IMR-90 (cell line): ENCODE data around the gene HCK. TPM values are rescaled to one million over a fixed set of nuclear protein-coding genes. Genes with fewer than 3 reads are reported as not detected.

Source experiments
- ATAC-seq: fragments of 200-7000 bp; cut with Tn5 transposase; 2 replicates; pipeline ENCODE4 v1.9.1; 2020; ENCODE audit warnings: low read depth, mild to moderate bottlenecking, moderate library complexity
- BruUV-seq: library from RNA; stranded (reverse); fragments of 400-500 nt; replicated peaks from 2 replicates; lab custom pipeline; 2021; lab: Mats Ljungman, UMichigan
- CTCF ChIA-PET: fragments of 300-600 bp; formaldehyde crosslinking; extraction: SDS; loops from one replicate; lab custom pipeline; 2021; ENCODE audit warnings: antibody characterized with exemption; lab: Yijun Ruan, JAX
- POLR2A ChIA-PET: fragments of 300-600 bp; sonication (Branson Sonifier 250); formaldehyde crosslinking; loops from one replicate; lab custom pipeline; 2022; ENCODE audit warnings: antibody characterized with exemption; ENCODE audit not compliant: unreplicated experiment; lab: Charles Lee
- DNase-seq: peaks from one replicate; pipeline ENCODE4 v3.0.0; 2013
- H2AFZ ChIP-seq: replicated peaks from 2 replicates; pipeline ENCODE3; 2013; ENCODE audit warnings: low read length, mild to moderate bottlenecking; ENCODE audit not compliant: poor library complexity
- H2AK5ac ChIP-seq: 2 replicates; pipeline ENCODE4 v1.6.1; 2013; ENCODE audit warnings: low read depth, low read length, inconsistent platforms
- H2AK9ac ChIP-seq: replicated peaks from 2 replicates; pipeline ENCODE3; 2013; ENCODE audit warnings: mild to moderate bottlenecking, low read depth, low read length, moderate library complexity; ENCODE audit not compliant: poor library complexity
- H2BK120ac ChIP-seq: 2 replicates; pipeline ENCODE4 v1.6.1; 2013; ENCODE audit warnings: low read depth, low read length, inconsistent platforms
- H2BK15ac ChIP-seq: 3 replicates; pipeline ENCODE4 v1.6.1; 2013; ENCODE audit warnings: low read depth, low read length, inconsistent platforms
- H2BK20ac ChIP-seq: 2 replicates; pipeline ENCODE4 v1.6.1; 2013; ENCODE audit warnings: low read depth, mild to moderate bottlenecking, inconsistent platforms, low read length, moderate library complexity
- H2BK5ac ChIP-seq: 2 replicates; pipeline ENCODE4 v1.6.1; 2013; ENCODE audit warnings: mild to moderate bottlenecking, low read depth, low read length, inconsistent platforms; ENCODE audit not compliant: poor library complexity, severe bottlenecking
- H3K14ac ChIP-seq: replicated peaks from 2 replicates; pipeline ENCODE4 v1.6.1; 2013; ENCODE audit warnings: low read depth, low read length, inconsistent platforms
- H3K18ac ChIP-seq: 2 replicates; pipeline ENCODE4 v1.6.1; 2013; ENCODE audit warnings: low read depth, low read length, control low read depth
- H3K23ac ChIP-seq: 2 replicates; pipeline ENCODE4 v1.6.1; 2013; ENCODE audit warnings: low read depth, low read length, inconsistent platforms
- H3K27ac ChIP-seq: 2 replicates; pipeline ENCODE4 v1.5.1; 2013; ENCODE audit warnings: mild to moderate bottlenecking, control low read depth, low read length; ENCODE audit not compliant: insufficient read depth
- H3K27me3 ChIP-seq: 2 replicates; pipeline ENCODE4 v1.6.1; 2013; ENCODE audit warnings: low read length; ENCODE audit not compliant: control insufficient read depth, insufficient read depth
- H3K36me3 ChIP-seq: 2 replicates; pipeline ENCODE4 v1.6.1; 2013; ENCODE audit warnings: low read length, mixed read lengths; ENCODE audit not compliant: control insufficient read depth, insufficient read depth
- H3K4ac ChIP-seq: 2 replicates; pipeline ENCODE4 v1.6.1; 2013; ENCODE audit warnings: low read depth, low read length, inconsistent platforms
- H3K4me1 ChIP-seq: 2 replicates; pipeline ENCODE4 v1.6.1; 2013; ENCODE audit warnings: low read length, mixed read lengths; ENCODE audit not compliant: control insufficient read depth, insufficient read depth
- H3K4me2 ChIP-seq: 2 replicates; pipeline ENCODE4 v1.6.1; 2013; ENCODE audit warnings: low read depth, mild to moderate bottlenecking, control low read depth, low read length, moderate library complexity
- H3K4me3 ChIP-seq: 2 replicates; pipeline ENCODE4 v1.5.1; 2013; ENCODE audit warnings: low read depth, mild to moderate bottlenecking, control low read depth, low read length, moderate library complexity; ENCODE audit not compliant: insufficient read depth
- H3K56ac ChIP-seq: 2 replicates; pipeline ENCODE4 v1.6.1; 2013; ENCODE audit warnings: low read length, inconsistent platforms; ENCODE audit not compliant: insufficient read depth; ENCODE audit errors: extremely low read depth
- H3K79me1 ChIP-seq, 2 experiments: 2 replicates each; pipeline ENCODE4 v1.6.1; 2013; ENCODE audit warnings: low read length in 2 of 2, inconsistent platforms in 1 of 2, low read depth in 1 of 2
- H3K9ac ChIP-seq: 2 replicates; pipeline ENCODE4 v1.6.1; 2013; ENCODE audit warnings: low read depth, low read length, control low read depth
- H3K9me1 ChIP-seq: 2 replicates; pipeline ENCODE4 v1.6.1; 2013; ENCODE audit warnings: low read length, inconsistent platforms; ENCODE audit not compliant: insufficient read depth
- H3K9me3 ChIP-seq: 2 replicates; pipeline ENCODE4 v1.6.1; 2013; ENCODE audit warnings: low read length; ENCODE audit not compliant: control insufficient read depth, insufficient read depth
- H4K20me1 ChIP-seq: 2 replicates; pipeline ENCODE4 v1.6.1; 2013; ENCODE audit warnings: low read length, inconsistent platforms; ENCODE audit not compliant: insufficient read depth
- H4K5ac ChIP-seq: 2 replicates; pipeline ENCODE4 v1.6.1; 2013; ENCODE audit warnings: mild to moderate bottlenecking, low read depth, low read length, control low read depth
- H4K8ac ChIP-seq, 2 experiments: 2 replicates each; pipeline ENCODE4 v1.6.1; 2013; ENCODE audit warnings: low read depth in 2 of 2, low read length in 2 of 2, control low read depth in 1 of 2, inconsistent platforms in 1 of 2
- H4K91ac ChIP-seq: 2 replicates; pipeline ENCODE4 v1.6.1; 2013; ENCODE audit warnings: low read depth, low read length, inconsistent platforms; ENCODE audit not compliant: insufficient read depth
- CTCF ChIP-seq: conservative IDR thresholded peaks from 2 replicates; pipeline ENCODE4 v1.5.1; 2012; ENCODE audit warnings: mild to moderate bottlenecking, low read depth, low read length, improper control_type of control experiment
- ELK1 ChIP-seq: fragments of 150-350 bp; IDR thresholded peaks from 2 replicates; pipeline ENCODE4 v1.6.1; 2016; ENCODE audit warnings: low read depth, mild to moderate bottlenecking, low read length, moderate library complexity, borderline replicate concordance
- RFX5 ChIP-seq: IDR thresholded peaks from 2 replicates; pipeline ENCODE4 v1.8.0; 2012; ENCODE audit warnings: low read depth, mild to moderate bottlenecking, low read length, moderate library complexity
- USF2 ChIP-seq: fragments of 150-350 bp; IDR thresholded peaks from 2 replicates; pipeline ENCODE4 v1.6.1; 2017; ENCODE audit warnings: mild to moderate bottlenecking, antibody characterized with exemption, low read length, low read depth
- WGBS, 2 experiments: methylation state at CpG; one replicate each; pipeline versions ENCODE4 v1.1.5 to v1.1.7; 2013; ENCODE audit warnings: missing lambda C conversion rate in 2 of 2; ENCODE audit not compliant: insufficient read length in 1 of 2; ENCODE audit errors: extremely low coverage in 2 of 2; 5-methylcytosine and 5-hydroxymethylcytosine counted together
- dilution Hi-C: fragments of 300-500 bp; cut with HindIII; formaldehyde crosslinking; loops from one replicate; pipeline ENCODE4 v1.14.3; 2018; ENCODE audit warnings: low sequenced_read_pairs; ENCODE audit not compliant: unreplicated experiment
- in situ Hi-C: fragments of 300-500 bp; cut with MboI; formaldehyde crosslinking; loops from 3 replicates; pipeline ENCODE4 v1.14.3; 2019; ENCODE audit warnings: low sequenced_read_pairs, inconsistent platforms, mixed read lengths
- intact Hi-C: fragments of 100-400 bp; cut with micrococcal nuclease; formaldehyde crosslinking; loops from 2 replicates; pipeline ENCODE4 v1.10.0; 2022
- polyA plus RNA-seq, 3 experiments: library from polyadenylated mRNA; depleted of rRNA; stranded (reverse); fragments of >200 nt; gene quantifications; 2 replicates each; pipeline ENCODE4 v1.2.3, GENCODE V29; 2012; ENCODE audit warnings: low replicate concordance in 1 of 3
- total RNA-seq: library from RNA; depleted of rRNA; stranded (reverse); fragments of >200 nt; gene quantifications from 2 replicates; pipeline ENCODE4 v1.2.3, GENCODE V29; 2012

Gene HCK
- total and polyA plus RNA-seq, 2 of the 4 experiments (the other 2 are of a cell fraction) = not detected

- Histone ChIP-seq H3K14ac (no peak overlapping the region), H3K4me2 (no peak overlapping the region), H2BK20ac (no peak overlapping the region), H3K56ac (no peak overlapping the region), H3K9me1 (no peaks in the 10 kb centered on the region), H3K36me3 (no peaks in the 10 kb centered on the region), H2BK120ac (no peak overlapping the region), H2AK9ac (no peak overlapping the region), H3K9ac (no peak overlapping the region), H3K23ac (no peak overlapping the region), H3K27ac (no peak overlapping the region), H3K9me3 (no peaks in the 10 kb centered on the region), H2BK5ac (no peak overlapping the region), H3K18ac (no peak overlapping the region), H3K4me1 (no peaks in the 10 kb centered on the region), H2AFZ (no peak overlapping the region), H2BK15ac (no peak overlapping the region), H4K5ac (no peak overlapping the region), H4K91ac (no peak overlapping the region), H3K79me1 (no peaks in the 10 kb centered on the region), H3K4ac (no peak overlapping the region), H3K27me3 (peaks cover 53% of the 10 kb centered on the region), H4K20me1 (no peaks in the 10 kb centered on the region), H3K4me3 (no peak overlapping the region), H4K8ac (no peak overlapping the region), H2AK5ac (no peak overlapping the region)
- POLR2A ChIA-PET = no interaction called here
- ATAC-seq (no peak), DNase-seq (no peak)
- dilution Hi-C loops (no loop called here), intact Hi-C loops (no loop called here), in situ Hi-C loops (no loop called here)
- no CpG with 5 or more reads among the region's 5 CpGs for WGBS, 2 experiments
- CTCF ChIA-PET = interaction anchor here (1.4 kb wide), 1 partner anchor 19 kb away, joined by 3 read pairs; no protein-coding TSS in a partner anchor
- no TSS peak for BruUV-seq
- TF ChIP-seq ELK1 = no peak
- TF ChIP-seq RFX5 = no peak
- TF ChIP-seq USF2 = no peak
- TF ChIP-seq CTCF = no peak
These were observed 39.8 kb upstream of the HCK start for GRCh38 chr20:32012159-32012688.
